ENCODE data around the gene SORCS2.

SORCS2 gene

DNA sequence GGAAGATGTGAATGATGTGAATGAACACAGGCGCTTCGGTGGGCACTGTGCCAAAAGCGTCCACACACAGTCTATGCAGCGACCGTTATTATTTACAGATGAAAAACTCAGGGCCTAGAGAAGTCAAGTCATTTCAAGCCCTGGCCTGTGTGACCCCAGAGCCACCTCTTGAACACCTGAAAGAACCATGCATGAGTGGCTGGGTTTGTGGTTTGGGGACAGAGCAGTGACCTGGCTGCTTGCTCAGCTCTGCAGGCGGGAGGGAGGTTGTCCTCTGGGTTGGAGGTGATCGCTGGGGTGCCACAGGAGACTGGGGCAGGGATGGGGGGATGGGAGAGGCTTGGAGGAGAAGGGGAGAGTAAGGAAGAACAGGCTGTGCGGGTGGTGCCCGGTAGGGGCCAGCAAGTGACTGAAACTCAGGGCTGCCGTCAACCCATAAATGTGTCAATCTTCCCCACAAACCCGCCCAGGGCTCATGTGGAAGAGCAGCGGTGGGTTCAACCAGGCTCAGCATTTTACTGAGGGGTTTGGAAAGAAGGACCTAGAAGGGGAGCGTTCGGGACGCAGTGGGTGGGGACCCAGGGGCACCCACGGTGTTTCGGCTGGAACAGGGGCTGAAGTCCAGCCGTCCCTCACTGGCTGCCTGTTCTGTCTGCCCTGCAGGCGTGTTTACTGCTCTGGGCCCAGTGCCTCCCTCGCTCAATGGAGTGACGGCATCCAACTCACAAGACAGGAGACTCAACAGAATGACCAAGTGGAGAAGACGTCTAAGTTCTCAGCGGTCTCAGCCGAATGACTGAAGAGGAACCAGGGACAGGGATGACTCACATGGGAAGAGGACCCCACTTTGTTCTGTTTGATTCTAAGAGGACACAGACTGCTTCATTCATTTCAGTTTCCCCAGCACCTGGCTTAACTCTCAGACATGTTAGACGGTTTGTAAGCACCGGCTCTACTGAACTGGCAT, 579.5 kb downstream of the SORCS2 start:
- DNase-seq (ENCODE audit: extremely low spot score, insufficient read length, low read depth), result peak; percentile 78
- FAIRE-seq, result peak; percentile 94

DNA sequence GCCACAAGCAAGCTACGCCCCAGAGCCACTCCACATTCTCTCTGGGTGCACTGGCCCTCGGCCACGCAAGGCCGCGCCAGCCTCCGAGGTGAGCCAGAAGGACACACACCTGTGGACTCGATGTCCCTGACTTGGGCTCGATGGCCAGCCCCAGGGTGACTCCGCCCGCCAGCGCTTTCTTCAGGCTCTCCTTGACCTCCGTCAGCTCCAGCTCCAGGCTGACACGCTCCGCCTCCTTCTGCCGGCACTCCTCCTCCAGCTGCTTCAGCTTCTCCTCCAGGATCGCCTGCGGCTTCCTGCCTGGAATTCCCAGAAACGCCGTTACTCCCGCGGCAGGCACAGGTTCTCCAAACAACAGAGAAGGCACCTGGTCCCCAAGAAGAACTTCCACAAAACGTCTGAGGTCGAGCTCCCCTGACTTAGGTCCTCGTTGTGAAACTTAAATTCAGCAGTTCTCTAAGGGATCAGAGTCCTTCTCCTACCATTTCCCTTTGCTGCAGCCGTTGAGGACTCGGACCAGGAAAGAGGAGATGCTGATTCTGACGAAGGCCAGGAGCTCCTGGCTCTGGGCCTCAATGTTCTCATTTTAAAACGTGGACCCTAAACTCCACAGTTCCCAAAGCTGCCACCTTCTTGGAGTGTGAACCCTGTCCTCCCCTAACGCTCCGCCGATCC, 580.5 kb downstream of the SORCS2 start:
- FAIRE-seq (no peak), DNase-seq (ENCODE audit: extremely low spot score, insufficient read length, low read depth) (no peak)

- DNase-seq (ENCODE audit: extremely low spot score, insufficient read length, low read depth) (no peak), FAIRE-seq (no peak)
These were observed 581.3 kb downstream of the SORCS2 start for GRCh38 chr4:7773401-7774180.

GRCh38 chr4:7774301-7775294, 582.3 kb downstream of the SORCS2 start:
- FAIRE-seq, result no peak

GRCh38 chr4:7775396-7775795, 583.1 kb downstream of the SORCS2 start:
- no peak for FAIRE-seq
- no peak for DNase-seq (ENCODE audit: extremely low spot score, insufficient read length, low read depth)

More at GRCh38 chr4:7774301-7775294, 582.3 kb downstream of the SORCS2 start:
- no peak for DNase-seq (ENCODE audit: extremely low spot score, insufficient read length, low read depth)

DNA sequence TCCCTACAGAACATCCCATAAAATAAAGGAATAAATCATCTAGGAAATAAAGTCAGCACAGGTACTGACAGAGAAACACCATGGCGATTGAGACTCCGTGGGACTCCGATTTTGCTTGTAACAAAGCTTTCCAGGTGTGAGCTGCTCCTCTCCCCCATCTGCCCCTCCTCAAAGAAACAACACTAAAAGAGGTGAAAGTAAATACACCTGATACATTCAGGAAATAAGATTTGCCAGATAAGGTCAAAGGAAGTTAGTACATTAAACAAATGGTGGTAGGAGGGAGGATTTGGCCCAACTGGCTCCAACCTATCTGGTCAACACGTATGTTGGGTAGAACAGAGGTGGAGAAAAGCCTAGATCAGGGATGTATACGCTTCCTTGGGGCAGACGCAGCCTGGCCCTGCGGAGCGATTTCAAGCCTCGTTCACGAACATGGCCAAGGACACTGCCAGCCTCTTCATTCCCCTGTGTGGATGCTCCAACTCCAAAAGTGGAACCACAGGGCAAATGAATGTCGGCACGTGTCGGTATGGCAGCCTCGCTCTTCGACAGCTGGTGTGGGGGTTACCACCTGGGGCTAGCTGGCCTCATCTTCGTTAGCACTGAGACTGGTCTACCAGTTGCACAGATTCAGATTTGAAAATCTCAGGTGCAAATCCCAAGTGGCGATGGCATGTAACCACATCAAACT, 584.8 kb downstream of the SORCS2 start:
- no peak for FAIRE-seq
- no peak for DNase-seq (ENCODE audit: extremely low spot score, insufficient read length, low read depth)

- FAIRE-seq (no peak), DNase-seq (ENCODE audit: extremely low spot score, insufficient read length, low read depth) (no peak)
These were observed 585.7 kb downstream of the SORCS2 start for GRCh38 chr4:7777871-7778509.

DNA sequence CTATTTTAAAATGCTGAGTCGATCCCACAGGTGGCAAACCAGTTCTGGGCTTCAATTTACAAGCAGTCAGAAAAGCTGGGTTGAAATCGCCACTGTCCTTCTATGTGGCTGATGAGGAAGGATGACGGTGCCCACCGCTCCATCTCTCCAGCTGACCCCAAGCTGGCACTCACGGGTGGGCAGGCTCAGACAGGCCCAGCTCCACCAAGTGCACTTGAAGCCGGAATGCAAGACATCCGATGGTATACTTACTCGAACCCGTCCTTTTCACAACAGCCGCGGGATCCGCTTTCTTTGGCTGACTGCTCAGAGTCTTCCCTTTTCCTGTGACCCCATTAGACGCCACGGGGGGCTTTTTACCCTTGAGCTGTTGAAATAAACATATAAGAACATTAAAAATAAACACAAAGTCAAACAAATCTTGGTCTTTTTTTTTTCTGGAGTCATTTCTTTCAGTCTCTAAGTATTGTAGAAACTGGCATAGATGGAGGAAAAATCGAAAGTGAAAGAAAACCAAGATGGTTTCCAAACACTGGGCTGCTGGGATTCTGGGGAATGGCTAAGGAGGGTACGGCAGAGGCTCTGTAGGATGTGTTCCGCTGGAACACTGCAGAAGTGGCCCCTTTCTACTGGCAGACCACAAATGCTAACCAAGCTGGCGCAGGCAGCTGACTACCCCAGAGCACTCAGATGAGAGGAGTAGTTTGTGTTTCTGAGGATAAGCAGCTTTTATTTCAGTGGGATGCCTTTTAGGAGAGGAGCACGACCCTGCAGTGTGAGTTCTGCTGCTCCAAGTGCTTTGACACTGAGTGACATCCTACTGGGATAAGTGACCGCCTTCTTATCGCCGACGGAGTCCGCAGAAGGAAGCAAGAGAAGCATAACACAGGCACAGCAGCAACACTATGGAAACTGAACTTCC, 586.4 kb downstream of the SORCS2 start:
- DNase-seq (ENCODE audit: extremely low spot score, insufficient read length, low read depth) (no peak), FAIRE-seq (no peak)

- FAIRE-seq (no peak), DNase-seq (ENCODE audit: extremely low spot score, insufficient read length, low read depth) (no peak)
These were observed 587.1 kb downstream of the SORCS2 start for GRCh38 chr4:7779432-7779768.

GRCh38 chr4:7780751-7781348, 588.5 kb downstream of the SORCS2 start:
- FAIRE-seq, result no peak
- DNase-seq (ENCODE audit: extremely low spot score, insufficient read length, low read depth), result no peak

DNA sequence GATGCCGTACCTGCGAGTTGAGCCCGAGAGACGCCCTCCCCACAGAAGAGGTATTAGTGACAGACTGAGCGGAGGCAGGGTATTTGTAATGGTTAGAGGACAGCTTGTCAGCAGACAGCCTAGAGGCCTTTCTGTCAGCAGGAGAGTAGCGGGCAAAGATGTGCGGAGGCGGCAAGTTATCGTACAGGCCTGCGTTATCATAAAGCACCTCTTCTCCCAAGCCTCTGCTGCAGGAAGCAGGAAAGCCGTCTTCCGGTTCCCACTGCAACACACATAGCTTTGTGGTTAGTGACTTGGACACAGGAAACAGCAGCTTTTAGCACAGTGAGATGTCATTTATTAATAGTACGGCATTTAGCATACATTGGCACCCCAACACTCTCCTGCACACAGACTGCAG, 589.0 kb downstream of the SORCS2 start:
- no peak for FAIRE-seq
- DNase-seq (ENCODE audit: extremely low spot score, insufficient read length, low read depth), result no peak

GRCh38 chr4:7781993-7782392, 589.7 kb downstream of the SORCS2 start:
- DNase-seq (ENCODE audit: extremely low spot score, insufficient read length, low read depth), result no peak
- no peak for FAIRE-seq

- DNase-seq (ENCODE audit: extremely low spot score, insufficient read length, low read depth) (no peak), FAIRE-seq (peak; percentile 31)
These were observed 590.4 kb downstream of the SORCS2 start for GRCh38 chr4:7782783-7783182.

- FAIRE-seq (no peak), DNase-seq (ENCODE audit: extremely low spot score, insufficient read length, low read depth) (no peak)
These were observed 591.2 kb downstream of the SORCS2 start for GRCh38 chr4:7783541-7783940.

DNA sequence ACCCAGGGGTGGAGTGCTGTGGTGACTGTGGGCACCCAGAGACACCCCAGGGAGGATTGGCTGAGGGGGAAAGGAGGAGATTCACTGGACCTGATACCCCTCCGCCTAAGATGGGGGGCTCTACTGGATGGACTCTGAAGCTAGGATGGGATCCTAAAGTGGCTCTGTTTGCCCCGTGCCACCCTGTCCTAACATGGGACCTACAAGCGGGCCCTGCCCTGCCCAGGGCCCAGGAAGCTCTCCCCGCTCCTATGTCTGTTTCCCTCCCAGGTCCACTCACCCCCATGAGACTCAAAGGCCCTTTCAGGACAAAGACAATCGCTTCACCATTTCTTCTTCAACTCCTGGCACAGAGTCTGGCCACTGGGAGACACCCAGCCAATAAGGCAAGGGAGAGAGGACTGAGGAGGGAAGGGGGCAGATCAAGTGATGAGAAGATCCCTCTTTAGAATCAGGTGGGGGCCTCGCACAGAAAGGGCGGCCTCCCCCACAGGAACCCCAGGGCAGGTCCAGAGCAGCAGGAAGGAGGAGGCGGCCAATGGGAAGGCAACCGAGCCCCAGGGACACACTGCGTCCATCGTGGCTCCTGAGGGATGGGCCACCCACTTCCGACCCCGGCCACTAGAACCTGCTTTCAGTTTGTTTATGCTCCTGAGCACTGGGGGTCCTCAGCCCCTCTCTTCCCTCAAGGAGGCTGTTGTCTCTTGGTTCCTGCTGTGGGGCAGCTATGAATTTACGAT, 592.0 kb downstream of the SORCS2 start:
- FAIRE-seq (no peak), DNase-seq (ENCODE audit: extremely low spot score, insufficient read length, low read depth) (no peak)

DNA sequence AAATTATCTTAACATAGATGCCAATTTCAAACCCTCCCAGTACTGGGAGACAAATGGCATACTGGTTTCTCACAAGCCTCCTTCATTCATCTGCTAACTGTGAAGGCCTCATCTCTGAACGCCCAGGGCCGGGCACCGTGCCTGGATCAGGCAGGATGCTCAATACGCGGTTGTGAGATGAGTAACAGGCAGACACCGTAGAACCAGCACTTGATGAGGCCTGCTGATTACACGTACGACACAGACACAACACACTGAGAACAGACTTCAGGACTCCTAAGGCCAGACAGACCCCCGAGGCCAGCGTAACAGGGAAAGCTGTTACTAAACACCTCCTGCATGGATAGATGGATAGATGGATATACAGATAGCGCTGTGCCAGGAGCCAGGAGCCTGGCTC, 592.7 kb downstream of the SORCS2 start:
- DNase-seq (ENCODE audit: extremely low spot score, insufficient read length, low read depth), result no peak
- no peak for FAIRE-seq
